WERI-Rb-1 (cell line): ENCODE data around the gene UBE2J2.

Experiments used
- DNase-seq: peaks from one replicate; pipeline ENCODE4 v3.0.0-alpha.2; 2020
- H3K27ac ChIP-seq: fragments of 250-450 bp; sonication (Bioruptor Pico); 2 replicates; pipeline ENCODE4 v1.5.1; 2020; ENCODE audit warnings: mild to moderate bottlenecking, moderate library complexity
- H3K27me3 ChIP-seq: fragments of 250-450 bp; sonication (Bioruptor Pico); 2 replicates; pipeline ENCODE4 v1.5.1; 2021; ENCODE audit warnings: mild to moderate bottlenecking, low read depth, moderate library complexity; ENCODE audit not compliant: insufficient read depth, severe bottlenecking
- H3K36me3 ChIP-seq: fragments of 250-450 bp; sonication (Bioruptor Pico); 2 replicates; pipeline ENCODE4 v1.5.1; 2020; ENCODE audit warnings: mild to moderate bottlenecking, moderate library complexity
- H3K4me3 ChIP-seq: 2 replicates; pipeline ENCODE4 v1.5.1; 2011; ENCODE audit warnings: low read depth, mild to moderate bottlenecking, control low read depth, low read length
- H3K9me3 ChIP-seq: fragments of 250-450 bp; sonication (Bioruptor Pico); 2 replicates; pipeline ENCODE4 v1.5.1; 2021; ENCODE audit warnings: mild to moderate bottlenecking, moderate library complexity; ENCODE audit not compliant: severe bottlenecking
- CTCF ChIP-seq: IDR thresholded peaks from 2 replicates; pipeline ENCODE4 v1.5.1; 2011; ENCODE audit warnings: low read depth, mild to moderate bottlenecking, control low read depth, inconsistent platforms, low read length

The UBE2J2 gene

GRCh38 chr1:1290238-1290731 is 16.6 kb upstream of the UBE2J2 start:
- peak; percentile 72 for TF ChIP-seq CTCF
- Histone ChIP-seq H3K27ac (no peak overlapping the region), H3K9me3 (no peaks in the 10 kb centered on the region), H3K4me3 (no peak overlapping the region), H3K36me3 (peaks cover 28% of the 10 kb centered on the region), H3K27me3 (no peaks in the 10 kb centered on the region)
- peak; percentile 87 for DNase-seq

GRCh38 chr1:1287288-1288110 is 13.8 kb upstream of the UBE2J2 start:
- 0 out of 2 replicates have a peak, but pooled peaks cover 5% of the 10 kb centered on the region for H3K36me3 ChIP-seq
- H3K27me3 ChIP-seq = no peaks in the 10 kb centered on the region
- peak; percentile 8 for DNase-seq
- no peak for TF ChIP-seq CTCF
- no peaks in the 10 kb centered on the region for H3K9me3 ChIP-seq
- H3K27ac ChIP-seq = no peak overlapping the region
- no peak overlapping the region for H3K4me3 ChIP-seq

GRCh38 chr1:1286313-1287261 is 12.9 kb upstream of the UBE2J2 start:
- Histone ChIP-seq H3K27ac (no peak overlapping the region), H3K4me3 (no peak overlapping the region), H3K36me3 (no peaks in the 10 kb centered on the region), H3K27me3 (no peaks in the 10 kb centered on the region), H3K9me3 (no peaks in the 10 kb centered on the region)
- peak; percentile 9 for DNase-seq
- no peak for TF ChIP-seq CTCF

GRCh38 chr1:1285611-1286311 is 12.1 kb upstream of the UBE2J2 start:
- Histone ChIP-seq H3K36me3 (no peaks in the 10 kb centered on the region), H3K9me3 (no peaks in the 10 kb centered on the region), H3K4me3 (no peak overlapping the region), H3K27ac (peak overlapping the region; percentile 5; the same call in 1 of the 2 replicates), H3K27me3 (no peaks in the 10 kb centered on the region)
- no peak for TF ChIP-seq CTCF
- peak; percentile 7 for DNase-seq

- TF ChIP-seq CTCF = no peak
- no peak overlapping the region for H3K4me3 ChIP-seq
- no peaks in the 10 kb centered on the region for H3K9me3 ChIP-seq
- DNase-seq = no peak
- H3K27ac ChIP-seq = peak overlapping the region; percentile 5; the same call in 1 of the 2 replicates
- H3K27me3 ChIP-seq = no peaks in the 10 kb centered on the region
- H3K36me3 ChIP-seq = no peaks in the 10 kb centered on the region
Observed at GRCh38 chr1:1285102-1285571, 11.5 kb upstream of the UBE2J2 start.
